Sciatic nerve (tissue), 2 donors: ENCODE measurements around the gene GIPC1. TPM values are rescaled to one million over a fixed set of nuclear protein-coding genes. Genes with fewer than 3 reads are reported as not detected.
"Not testable (repeated sequence)": the region's sequence is repeated elsewhere in the genome, so short reads cannot be mapped to it uniquely, and the experiment has no call there.

Source experiments
- ATAC-seq: fragments of 200-7000 bp; cut with Tn5 transposase; one replicate; pipeline ENCODE4 v1.9.1; 2020; ENCODE audit warnings: mild to moderate bottlenecking, moderate library complexity
- DNase-seq: peaks from one replicate; pipeline ENCODE4 v3.0.0-alpha.2; 2020; ENCODE audit warnings: low spot score
- intact Hi-C: fragments of 100-400 bp; cut with DNase I; formaldehyde crosslinking; loops from one replicate; pipeline ENCODE4 v1.14.2; 2022
- total RNA-seq: library from RNA; stranded (reverse); fragmentation: NEBNext Ultra II Directional; extraction: Animal tissue kit (Norgen Biotek cat#: 25700); gene quantifications from one replicate; pipeline ENCODE4 v1.2.1, GENCODE V29; 2021
- donor health status: DM: no; HTN: no; CAD: no.
- donor health status: DM: no; HTN: no; CAD: no.

Gene GIPC1, protein sequence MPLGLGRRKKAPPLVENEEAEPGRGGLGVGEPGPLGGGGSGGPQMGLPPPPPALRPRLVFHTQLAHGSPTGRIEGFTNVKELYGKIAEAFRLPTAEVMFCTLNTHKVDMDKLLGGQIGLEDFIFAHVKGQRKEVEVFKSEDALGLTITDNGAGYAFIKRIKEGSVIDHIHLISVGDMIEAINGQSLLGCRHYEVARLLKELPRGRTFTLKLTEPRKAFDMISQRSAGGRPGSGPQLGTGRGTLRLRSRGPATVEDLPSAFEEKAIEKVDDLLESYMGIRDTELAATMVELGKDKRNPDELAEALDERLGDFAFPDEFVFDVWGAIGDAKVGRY
- 50.2 TPM for total RNA-seq

DNA sequence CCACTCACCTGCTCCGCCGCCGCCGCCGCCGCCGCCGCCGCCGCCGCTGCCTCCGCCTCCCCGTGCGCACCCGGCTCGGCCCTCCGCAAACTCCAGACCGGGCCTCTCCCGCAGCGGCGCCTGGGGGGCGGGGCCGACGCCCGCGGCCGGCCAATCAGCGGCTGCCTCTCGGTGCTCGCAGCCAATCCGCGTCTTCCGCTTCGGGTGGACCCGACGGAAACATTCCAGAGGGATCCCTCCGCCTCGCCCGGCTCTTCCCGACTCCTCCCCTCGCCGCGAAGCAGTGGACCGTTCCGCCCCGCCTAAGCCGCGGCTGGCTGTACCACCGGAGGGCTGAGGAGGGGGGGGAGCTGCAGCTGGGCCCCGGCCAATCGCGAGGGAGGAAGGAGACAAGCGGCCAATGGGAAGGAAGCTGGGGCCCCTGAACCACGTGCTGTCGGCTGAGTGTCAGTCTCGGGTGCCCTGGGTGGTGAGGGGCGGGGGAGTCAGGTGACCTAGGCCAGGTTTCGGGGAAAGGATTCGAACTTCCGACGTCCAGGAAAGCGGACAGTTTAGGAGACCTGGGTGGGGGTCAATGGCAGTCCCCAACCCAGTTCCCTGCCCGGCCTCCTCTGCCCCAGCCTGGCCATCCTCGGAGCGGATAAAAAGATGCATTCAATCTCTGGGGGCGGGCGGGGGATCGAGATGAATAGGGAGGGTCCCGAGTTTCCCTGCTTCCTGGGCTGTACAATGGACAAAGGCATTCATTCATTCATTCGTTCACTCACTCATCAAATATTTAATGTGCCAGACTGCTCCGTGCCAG lies at the start of gene GIPC1:
Gene GIPC1, minus strand, starts transcription at position 99 of the 805 bp plus-strand sequence. CDS start 13,151 bp downstream, outside the sequence.
- ATAC-seq (peak; percentile 98), DNase-seq (peak; percentile 97)
- intact Hi-C loops: no loop called here

- ATAC-seq: no peak
Observed at GRCh38 chr19:14545716-14546082, 49.8 kb upstream of the GIPC1 start.

GRCh38 chr19:14544977-14545715 lies 49.2 kb upstream of the GIPC1 start:
- intact Hi-C loops: no loop called here
- DNase-seq: no peak
- ATAC-seq: peak; percentile 56

More at GRCh38 chr19:14545716-14546082, 49.8 kb upstream of the GIPC1 start:
- intact Hi-C loops: no loop called here
- DNase-seq: no peak

- intact Hi-C loops: no loop called here
- no peak for ATAC-seq
- no peak for DNase-seq
Observed at GRCh38 chr19:14544047-14544446, 48.1 kb upstream of the GIPC1 start.

DNA sequence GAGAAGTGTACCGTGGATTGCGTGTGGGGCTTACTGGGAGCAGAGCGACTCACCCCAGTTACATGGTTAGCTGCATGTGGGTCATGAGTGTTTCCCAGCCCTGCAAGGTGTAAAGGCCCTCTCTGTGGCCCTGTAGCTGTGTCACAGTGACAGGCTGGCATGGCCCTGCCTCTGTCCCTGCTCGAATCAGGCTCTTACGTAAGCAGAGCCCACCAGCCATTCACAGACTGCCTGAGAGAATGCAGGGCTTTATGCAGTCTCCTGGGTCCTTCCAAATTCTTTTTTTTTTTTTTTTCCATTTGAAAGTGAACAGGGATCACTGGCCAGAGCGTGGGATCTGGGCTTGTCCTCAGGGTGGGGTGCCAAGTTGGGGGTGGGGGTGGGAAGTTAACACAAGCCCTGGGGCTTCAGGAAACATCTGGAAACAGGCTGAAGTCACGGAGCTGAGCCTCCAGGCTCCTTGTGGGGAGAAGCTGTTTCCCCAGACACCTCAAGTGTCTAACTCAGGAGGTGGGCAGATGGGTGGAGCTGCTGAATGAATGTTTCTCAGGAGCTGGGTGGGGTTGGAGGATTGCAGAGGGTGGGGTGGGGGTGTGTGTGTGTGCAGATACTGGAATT lies 46.9 kb upstream of the GIPC1 start:
- intact Hi-C loops: no loop called here
- no peak for DNase-seq
- peak; percentile 50 for ATAC-seq

DNA sequence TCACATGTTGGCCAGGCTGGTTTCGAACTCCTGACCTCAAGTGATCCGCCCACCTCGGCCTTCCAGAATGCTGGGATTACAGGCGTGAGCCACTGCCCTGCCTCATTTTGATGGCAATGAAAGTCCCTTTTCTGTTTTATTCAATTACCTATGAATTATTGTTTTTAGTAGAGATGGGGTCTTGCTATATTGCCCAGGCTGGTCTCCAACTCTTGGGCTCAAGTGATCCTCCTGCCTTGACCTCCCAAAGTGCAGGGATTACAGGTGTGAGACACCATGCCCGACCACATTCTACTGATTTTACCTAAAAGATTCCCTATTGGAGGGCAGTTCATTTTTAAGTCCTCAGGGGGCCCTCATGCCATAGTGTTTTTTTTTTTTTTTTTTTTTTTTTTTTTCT lies 46.1 kb upstream of the GIPC1 start:
- intact Hi-C loops, ATAC-seq, DNase-seq: not testable (repeated sequence)

- ATAC-seq (no peak), DNase-seq (no peak)
- intact Hi-C loops: no loop called here
Observed at GRCh38 chr19:14540741-14541525, 45.0 kb upstream of the GIPC1 start.

DNA sequence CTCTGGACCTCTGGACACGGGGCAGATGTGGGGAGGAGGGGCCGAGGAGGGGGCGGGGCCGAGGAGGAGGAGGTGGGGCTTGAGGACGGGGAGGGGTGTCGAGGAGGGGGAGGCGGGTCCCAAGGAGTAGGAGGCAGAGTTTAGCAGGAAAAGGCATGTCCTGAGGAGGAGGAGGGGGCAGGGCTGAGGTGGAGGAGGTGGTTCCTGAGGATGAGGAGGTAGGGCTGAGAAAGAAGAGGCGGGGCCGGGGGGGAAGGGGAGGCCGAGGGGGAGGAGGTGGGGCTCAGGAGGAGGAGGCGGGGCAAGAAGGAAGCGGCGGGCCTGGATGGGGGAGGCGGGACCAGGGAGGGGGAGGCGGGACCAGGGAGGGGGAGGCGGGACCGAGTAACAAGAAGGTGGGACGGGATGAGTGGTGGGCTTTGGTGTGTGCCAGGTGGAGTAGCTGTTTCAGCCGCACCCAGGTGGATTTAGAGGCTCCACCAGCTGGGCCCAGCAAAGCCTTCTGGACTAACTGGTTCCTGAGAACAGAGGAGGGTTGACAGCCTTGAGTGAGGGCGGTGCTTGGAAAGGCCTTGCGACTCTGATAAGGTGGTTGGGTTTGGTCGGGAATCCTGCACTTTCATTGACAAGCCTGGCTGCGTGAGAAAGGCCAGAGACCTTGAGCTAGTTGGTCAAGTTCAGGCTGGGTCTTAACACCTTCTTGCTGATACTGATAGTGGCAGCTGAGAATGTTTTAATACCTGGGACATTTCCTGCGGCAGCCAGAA lies 41.2 kb upstream of the GIPC1 start:
- ATAC-seq: peak; percentile 74
- intact Hi-C loops: no loop called here
- peak; percentile 81 for DNase-seq

DNA sequence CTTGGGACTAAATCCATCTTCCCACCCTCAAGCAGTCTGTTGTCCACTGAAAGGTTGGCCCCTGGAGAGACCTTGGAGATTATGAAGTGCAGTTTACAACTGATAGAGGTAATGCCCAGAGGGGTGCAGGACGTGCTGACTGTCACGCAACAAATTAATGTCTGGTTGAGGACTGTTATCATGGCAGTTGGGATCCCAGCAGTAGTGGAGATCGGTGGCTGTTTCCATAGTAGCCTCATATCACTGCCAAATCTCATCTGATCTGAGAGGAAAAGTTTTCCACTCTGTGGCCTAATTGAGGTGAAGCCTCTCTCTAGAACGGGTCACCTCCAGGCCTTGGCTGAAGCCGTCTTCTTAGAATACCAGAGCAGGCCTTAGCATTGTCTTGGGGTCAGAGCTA lies 37.5 kb upstream of the GIPC1 start:
- DNase-seq (no peak), ATAC-seq (no peak)
- intact Hi-C loops: no loop called here

- intact Hi-C loops: no loop called here
Observed at GRCh38 chr19:14530506-14530905, 34.6 kb upstream of the GIPC1 start.

GRCh38 chr19:14530005-14530348 lies 34.0 kb upstream of the GIPC1 start:
- peak; percentile 8 for ATAC-seq
- no peak for DNase-seq
- intact Hi-C loops: no loop called here

More at GRCh38 chr19:14530506-14530905, 34.6 kb upstream of the GIPC1 start:
- ATAC-seq (no peak), DNase-seq (no peak)

- intact Hi-C loops: no loop called here
- peak; percentile 98 for ATAC-seq
- peak; percentile 100 for DNase-seq
Observed at GRCh38 chr19:14529254-14530004, 33.5 kb upstream of the GIPC1 start, which contains the start of gene TECR. Gene TECR (plus strand): TSS chr19:14529594. CDS start chr19:14529697, 103 bp downstream.

- intact Hi-C loops: no loop called here
- ATAC-seq (no peak), DNase-seq (no peak)
Observed at GRCh38 chr19:14528419-14529253, 32.7 kb upstream of the GIPC1 start.

DNA sequence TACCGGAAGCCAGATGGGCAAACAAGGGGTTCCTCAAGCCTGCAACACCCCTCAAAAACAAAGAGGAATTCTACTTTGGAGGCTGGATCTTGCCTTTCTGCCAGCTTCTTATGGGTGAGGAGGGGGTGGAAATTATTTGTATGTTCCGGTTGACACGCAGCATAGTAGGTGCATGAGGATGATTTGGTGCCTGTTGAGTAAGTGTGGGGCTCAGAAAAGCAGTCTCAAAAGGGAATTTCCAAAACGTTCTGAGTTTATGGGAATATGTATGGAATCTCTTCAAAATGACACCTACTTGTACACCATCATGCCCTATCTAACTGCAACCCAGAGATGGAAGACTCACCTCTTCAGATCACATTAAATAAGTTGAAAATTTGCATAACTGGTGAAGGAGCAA lies 30.5 kb upstream of the GIPC1 start:
- no peak for ATAC-seq
- intact Hi-C loops: no loop called here
- DNase-seq: no peak

DNA sequence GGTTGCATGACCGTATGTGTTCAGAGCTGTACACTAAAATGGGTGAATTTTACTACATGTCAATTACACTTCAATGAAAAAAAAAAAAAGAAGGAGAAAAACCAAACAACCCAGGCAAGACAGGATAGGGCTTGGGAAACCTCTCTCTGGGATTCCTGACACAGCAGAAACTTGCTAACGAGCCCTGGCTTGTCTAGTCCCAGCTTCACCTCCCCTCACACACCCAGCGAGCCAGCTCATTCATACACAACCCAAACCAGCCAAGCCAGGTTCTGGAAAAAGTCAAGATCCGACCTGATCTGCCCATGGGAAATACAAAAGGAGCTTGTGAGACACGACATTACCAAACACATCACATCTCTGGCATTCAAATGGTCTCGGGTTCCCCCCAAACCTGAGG lies 29.8 kb upstream of the GIPC1 start:
- DNase-seq (no peak), ATAC-seq (no peak)
- intact Hi-C loops: no loop called here

- no peak for ATAC-seq
- intact Hi-C loops: no loop called here
Observed at GRCh38 chr19:14520543-14520942, 24.6 kb upstream of the GIPC1 start.

More at GRCh38 chr19:14520543-14520942, 24.6 kb upstream of the GIPC1 start:
- no peak for DNase-seq
